HepG2 (cell line): Measurements from ENCODE around the gene RIPOR3. TPM values are rescaled to one million over a fixed set of nuclear protein-coding genes. Genes with fewer than 3 reads are reported as not detected.

ENCODE experiments used
- AKAP8 ChIP-seq: sonication (generic); formaldehyde crosslinking; IDR thresholded peaks from 2 replicates; pipeline ENCODE4 v1.5.1; 2020; ENCODE audit warnings: mild to moderate bottlenecking, missing genetic modification reagents
- EZH2 ChIP-seq: conservative IDR thresholded peaks from 2 replicates; pipeline ENCODE4 v1.6.1; 2012; ENCODE audit warnings: mild to moderate bottlenecking, low read depth, low read length, moderate library complexity
- MXI1 ChIP-seq: IDR thresholded peaks from 3 replicates; pipeline ENCODE4 v1.6.1; 2012; ENCODE audit warnings: low read depth, low read length, inconsistent platforms, borderline replicate concordance
- PTBP1 ChIP-seq: fragments of 200-400 bp; formaldehyde crosslinking; IDR thresholded peaks from 2 replicates; pipeline ENCODE4 v1.6.1; 2018; ENCODE audit warnings: low read length, low read depth; ENCODE audit not compliant: poor library complexity, severe bottlenecking
- SRY ChIP-seq: sonication (generic); formaldehyde crosslinking; IDR thresholded peaks from 2 replicates; pipeline ENCODE4 v1.8.0; 2022; ENCODE audit warnings: mild to moderate bottlenecking, missing genetic modification reagents
- ZNF225 ChIP-seq: sonication (generic); formaldehyde crosslinking; IDR thresholded peaks from 2 replicates; pipeline ENCODE4 v1.4.0; 2020; ENCODE audit warnings: mild to moderate bottlenecking, missing genetic modification reagents
- polyA plus RNA-seq, 8 experiments: library from polyadenylated mRNA; depleted of rRNA in 3 of 8; stranded (reverse) in 7 of 8; unstranded in 1 of 8; fragments of >200 nt; fragmentation: Illumina TruSeq in 4 of 8; extraction: Trizol in 4 of 8; gene quantifications; 2 replicates each; pipeline versions ENCODE4 v1.2.1 to v1.2.3, GENCODE V29; 2011 to 2016; ENCODE audit warnings: low read depth in 4 of 8, missing spikeins in 1 of 8, mixed read lengths in 1 of 8; ENCODE audit not compliant: insufficient read depth in 1 of 8
- total RNA-seq, 5 experiments: library from RNA; depleted of rRNA; stranded (reverse); fragments of >200 nt; fragmentation: Illumina TruSeq; extraction: Trizol; gene quantifications; 2 replicates each; pipeline ENCODE4 v1.2.3, GENCODE V29; 2016; ENCODE audit warnings: low read depth in 1 of 5
- TF ChIP-seq, protein P1 (sequence below): sonication (generic); formaldehyde crosslinking; conservative IDR thresholded peaks from 2 replicates; pipeline ENCODE4 v1.8.1; 2023; ENCODE audit warnings: missing genetic modification reagents
- TF ChIP-seq, protein P2 (sequence below): sonication (generic); formaldehyde crosslinking; IDR thresholded peaks from 2 replicates; pipeline ENCODE4 v1.4.0; 2020; ENCODE audit warnings: missing genetic modification reagents
- TF ChIP-seq, protein P3 (sequence below): sonication (generic); formaldehyde crosslinking; IDR thresholded peaks from 2 replicates; pipeline ENCODE4 v1.5.1; 2020; ENCODE audit warnings: mild to moderate bottlenecking, missing genetic modification reagents, moderate library complexity
- TF ChIP-seq, protein P4 (sequence below): sonication (generic); formaldehyde crosslinking; conservative IDR thresholded peaks from 2 replicates; pipeline ENCODE4 v1.4.0; 2020; ENCODE audit warnings: missing genetic modification reagents
- TF ChIP-seq, protein P5 (sequence below): IDR thresholded peaks from 2 replicates; pipeline ENCODE4 v1.6.1; 2012; ENCODE audit warnings: low read depth, low read length, improper control_type of control experiment
- TF ChIP-seq, protein P6 (sequence below): sonication (generic); formaldehyde crosslinking; IDR thresholded peaks from 2 replicates; pipeline ENCODE4 v1.4.0; 2020; ENCODE audit warnings: missing genetic modification reagents

Gene RIPOR3
- total and polyA plus RNA-seq, 2 of the 13 experiments (the other 11 are each of a cell fraction or from before 2014, with no cell fraction given), result 0.18 TPM; not detected in 1

DNA sequence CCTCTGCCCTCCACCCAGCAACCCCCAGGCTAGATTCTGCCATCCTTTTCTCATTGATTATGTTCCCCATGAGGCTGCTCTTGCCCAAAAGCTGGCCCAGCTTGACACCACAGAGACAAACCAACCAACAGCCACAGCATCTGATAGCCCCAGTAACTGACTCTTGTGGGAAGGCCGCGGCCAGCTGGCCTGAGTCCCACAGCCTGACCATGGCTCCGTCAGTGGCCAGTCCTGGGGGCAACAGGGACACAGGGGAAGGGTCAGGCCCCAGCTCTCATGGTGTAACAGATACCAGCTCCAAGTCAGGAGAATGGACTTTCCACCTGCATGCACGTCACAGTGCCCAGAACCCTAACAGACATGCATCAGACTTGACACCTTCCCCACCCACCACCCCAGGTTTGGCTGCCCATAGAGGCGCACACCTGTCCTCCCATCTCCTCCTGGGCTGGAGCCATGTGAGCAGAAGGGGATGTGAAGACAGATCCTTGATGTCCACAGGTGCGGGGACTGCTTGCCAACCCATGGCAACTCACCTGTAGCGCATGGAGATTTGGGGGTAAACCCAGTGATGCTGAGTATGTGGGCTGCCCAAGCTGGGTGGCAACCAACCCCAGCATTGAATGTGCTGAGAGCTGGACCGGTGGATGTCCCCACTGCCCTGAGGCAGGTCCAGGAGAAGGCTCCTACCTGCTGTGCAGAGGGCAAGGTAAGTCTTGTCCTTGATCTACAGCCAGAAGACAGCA lies 18.8 kb downstream of the RIPOR3 start (continued):
- TF ChIP-seq, protein P1, sequence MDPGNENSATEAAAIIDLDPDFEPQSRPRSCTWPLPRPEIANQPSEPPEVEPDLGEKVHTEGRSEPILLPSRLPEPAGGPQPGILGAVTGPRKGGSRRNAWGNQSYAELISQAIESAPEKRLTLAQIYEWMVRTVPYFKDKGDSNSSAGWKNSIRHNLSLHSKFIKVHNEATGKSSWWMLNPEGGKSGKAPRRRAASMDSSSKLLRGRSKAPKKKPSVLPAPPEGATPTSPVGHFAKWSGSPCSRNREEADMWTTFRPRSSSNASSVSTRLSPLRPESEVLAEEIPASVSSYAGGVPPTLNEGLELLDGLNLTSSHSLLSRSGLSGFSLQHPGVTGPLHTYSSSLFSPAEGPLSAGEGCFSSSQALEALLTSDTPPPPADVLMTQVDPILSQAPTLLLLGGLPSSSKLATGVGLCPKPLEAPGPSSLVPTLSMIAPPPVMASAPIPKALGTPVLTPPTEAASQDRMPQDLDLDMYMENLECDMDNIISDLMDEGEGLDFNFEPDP (CRISPR knock-in tag), result no peak
- TF ChIP-seq, protein P2, sequence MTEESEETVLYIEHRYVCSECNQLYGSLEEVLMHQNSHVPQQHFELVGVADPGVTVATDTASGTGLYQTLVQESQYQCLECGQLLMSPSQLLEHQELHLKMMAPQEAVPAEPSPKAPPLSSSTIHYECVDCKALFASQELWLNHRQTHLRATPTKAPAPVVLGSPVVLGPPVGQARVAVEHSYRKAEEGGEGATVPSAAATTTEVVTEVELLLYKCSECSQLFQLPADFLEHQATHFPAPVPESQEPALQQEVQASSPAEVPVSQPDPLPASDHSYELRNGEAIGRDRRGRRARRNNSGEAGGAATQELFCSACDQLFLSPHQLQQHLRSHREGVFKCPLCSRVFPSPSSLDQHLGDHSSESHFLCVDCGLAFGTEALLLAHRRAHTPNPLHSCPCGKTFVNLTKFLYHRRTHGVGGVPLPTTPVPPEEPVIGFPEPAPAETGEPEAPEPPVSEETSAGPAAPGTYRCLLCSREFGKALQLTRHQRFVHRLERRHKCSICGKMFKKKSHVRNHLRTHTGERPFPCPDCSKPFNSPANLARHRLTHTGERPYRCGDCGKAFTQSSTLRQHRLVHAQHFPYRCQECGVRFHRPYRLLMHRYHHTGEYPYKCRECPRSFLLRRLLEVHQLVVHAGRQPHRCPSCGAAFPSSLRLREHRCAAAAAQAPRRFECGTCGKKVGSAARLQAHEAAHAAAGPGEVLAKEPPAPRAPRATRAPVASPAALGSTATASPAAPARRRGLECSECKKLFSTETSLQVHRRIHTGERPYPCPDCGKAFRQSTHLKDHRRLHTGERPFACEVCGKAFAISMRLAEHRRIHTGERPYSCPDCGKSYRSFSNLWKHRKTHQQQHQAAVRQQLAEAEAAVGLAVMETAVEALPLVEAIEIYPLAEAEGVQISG (CRISPR knock-in tag), result no peak
- TF ChIP-seq ZNF225, result no peak
- TF ChIP-seq, protein P3, sequence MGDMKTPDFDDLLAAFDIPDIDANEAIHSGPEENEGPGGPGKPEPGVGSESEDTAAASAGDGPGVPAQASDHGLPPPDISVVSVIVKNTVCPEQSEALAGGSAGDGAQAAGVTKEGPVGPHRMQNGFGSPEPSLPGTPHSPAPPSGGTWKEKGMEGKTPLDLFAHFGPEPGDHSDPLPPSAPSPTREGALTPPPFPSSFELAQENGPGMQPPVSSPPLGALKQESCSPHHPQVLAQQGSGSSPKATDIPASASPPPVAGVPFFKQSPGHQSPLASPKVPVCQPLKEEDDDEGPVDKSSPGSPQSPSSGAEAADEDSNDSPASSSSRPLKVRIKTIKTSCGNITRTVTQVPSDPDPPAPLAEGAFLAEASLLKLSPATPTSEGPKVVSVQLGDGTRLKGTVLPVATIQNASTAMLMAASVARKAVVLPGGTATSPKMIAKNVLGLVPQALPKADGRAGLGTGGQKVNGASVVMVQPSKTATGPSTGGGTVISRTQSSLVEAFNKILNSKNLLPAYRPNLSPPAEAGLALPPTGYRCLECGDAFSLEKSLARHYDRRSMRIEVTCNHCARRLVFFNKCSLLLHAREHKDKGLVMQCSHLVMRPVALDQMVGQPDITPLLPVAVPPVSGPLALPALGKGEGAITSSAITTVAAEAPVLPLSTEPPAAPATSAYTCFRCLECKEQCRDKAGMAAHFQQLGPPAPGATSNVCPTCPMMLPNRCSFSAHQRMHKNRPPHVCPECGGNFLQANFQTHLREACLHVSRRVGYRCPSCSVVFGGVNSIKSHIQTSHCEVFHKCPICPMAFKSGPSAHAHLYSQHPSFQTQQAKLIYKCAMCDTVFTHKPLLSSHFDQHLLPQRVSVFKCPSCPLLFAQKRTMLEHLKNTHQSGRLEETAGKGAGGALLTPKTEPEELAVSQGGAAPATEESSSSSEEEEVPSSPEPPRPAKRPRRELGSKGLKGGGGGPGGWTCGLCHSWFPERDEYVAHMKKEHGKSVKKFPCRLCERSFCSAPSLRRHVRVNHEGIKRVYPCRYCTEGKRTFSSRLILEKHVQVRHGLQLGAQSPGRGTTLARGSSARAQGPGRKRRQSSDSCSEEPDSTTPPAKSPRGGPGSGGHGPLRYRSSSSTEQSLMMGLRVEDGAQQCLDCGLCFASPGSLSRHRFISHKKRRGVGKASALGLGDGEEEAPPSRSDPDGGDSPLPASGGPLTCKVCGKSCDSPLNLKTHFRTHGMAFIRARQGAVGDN, result peak; percentile 46; the same call in 1 of the 2 replicates
- no peak for TF ChIP-seq SRY (CRISPR knock-in tag)
- TF ChIP-seq, protein P4, sequence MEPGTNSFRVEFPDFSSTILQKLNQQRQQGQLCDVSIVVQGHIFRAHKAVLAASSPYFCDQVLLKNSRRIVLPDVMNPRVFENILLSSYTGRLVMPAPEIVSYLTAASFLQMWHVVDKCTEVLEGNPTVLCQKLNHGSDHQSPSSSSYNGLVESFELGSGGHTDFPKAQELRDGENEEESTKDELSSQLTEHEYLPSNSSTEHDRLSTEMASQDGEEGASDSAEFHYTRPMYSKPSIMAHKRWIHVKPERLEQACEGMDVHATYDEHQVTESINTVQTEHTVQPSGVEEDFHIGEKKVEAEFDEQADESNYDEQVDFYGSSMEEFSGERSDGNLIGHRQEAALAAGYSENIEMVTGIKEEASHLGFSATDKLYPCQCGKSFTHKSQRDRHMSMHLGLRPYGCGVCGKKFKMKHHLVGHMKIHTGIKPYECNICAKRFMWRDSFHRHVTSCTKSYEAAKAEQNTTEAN (CRISPR knock-in tag), result no peak
- TF ChIP-seq EZH2, result no peak
- no peak for TF ChIP-seq MXI1
- TF ChIP-seq, protein P5, sequence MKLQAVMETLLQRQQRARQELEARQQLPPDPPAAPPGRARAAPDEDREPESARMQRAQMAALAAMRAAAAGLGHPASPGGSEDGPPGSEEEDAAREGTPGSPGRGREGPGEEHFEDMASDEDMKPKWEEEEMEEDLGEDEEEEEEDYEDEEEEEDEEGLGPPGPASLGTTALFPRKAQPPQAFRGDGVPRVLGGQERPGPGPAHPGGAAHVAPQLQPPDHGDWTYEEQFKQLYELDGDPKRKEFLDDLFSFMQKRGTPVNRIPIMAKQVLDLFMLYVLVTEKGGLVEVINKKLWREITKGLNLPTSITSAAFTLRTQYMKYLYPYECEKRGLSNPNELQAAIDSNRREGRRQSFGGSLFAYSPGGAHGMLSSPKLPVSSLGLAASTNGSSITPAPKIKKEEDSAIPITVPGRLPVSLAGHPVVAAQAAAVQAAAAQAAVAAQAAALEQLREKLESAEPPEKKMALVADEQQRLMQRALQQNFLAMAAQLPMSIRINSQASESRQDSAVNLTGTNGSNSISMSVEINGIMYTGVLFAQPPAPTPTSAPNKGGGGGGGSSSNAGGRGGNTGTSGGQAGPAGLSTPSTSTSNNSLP, result no peak
- TF ChIP-seq, protein P6, sequence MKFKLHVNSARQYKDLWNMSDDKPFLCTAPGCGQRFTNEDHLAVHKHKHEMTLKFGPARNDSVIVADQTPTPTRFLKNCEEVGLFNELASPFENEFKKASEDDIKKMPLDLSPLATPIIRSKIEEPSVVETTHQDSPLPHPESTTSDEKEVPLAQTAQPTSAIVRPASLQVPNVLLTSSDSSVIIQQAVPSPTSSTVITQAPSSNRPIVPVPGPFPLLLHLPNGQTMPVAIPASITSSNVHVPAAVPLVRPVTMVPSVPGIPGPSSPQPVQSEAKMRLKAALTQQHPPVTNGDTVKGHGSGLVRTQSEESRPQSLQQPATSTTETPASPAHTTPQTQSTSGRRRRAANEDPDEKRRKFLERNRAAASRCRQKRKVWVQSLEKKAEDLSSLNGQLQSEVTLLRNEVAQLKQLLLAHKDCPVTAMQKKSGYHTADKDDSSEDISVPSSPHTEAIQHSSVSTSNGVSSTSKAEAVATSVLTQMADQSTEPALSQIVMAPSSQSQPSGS (CRISPR knock-in tag), result no peak
- no peak for TF ChIP-seq PTBP1
- no peak for TF ChIP-seq AKAP8 (CRISPR knock-in tag)
